ENCODE measurements around the gene MTG2.

DNA sequence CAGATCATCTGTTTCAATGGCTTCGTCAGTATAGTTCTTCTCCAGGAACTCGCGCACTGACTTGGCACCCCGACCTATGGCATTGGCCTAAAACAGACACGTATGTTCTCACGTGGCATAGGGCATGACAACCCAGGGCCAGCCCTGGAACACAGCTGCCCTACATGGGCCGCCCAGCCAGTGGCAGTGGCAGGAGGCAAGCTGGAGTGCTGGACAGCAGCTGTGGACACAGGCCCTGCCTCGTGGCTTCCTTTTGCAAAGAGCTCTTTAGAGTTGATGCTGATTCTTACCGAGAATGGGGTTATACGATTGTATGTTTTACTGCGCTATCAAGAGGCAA lies 44.7 kb upstream of the MTG2 start:
- TF ChIP-seq NFYA (IDR thresholded peaks at IDR 0.05; ENCODE audit: borderline replicate concordance, low read depth, low read length) (no peak), CEBPB (IDR thresholded peaks at IDR 0.05; ENCODE audit: borderline replicate concordance in 1 of 2, low read depth in 2 of 2, low read length in 2 of 2) (no peak), BHLHE40 (IDR thresholded peaks at IDR 0.05; ENCODE audit: borderline replicate concordance in 1 of 2, low read depth in 2 of 2, low read length in 1 of 2) (no peak), PML (IDR thresholded peaks at IDR 0.05; ENCODE audit: low read length) (no peak), NFIC (IDR thresholded peaks at IDR 0.05; ENCODE audit: low read depth, low read length) (no peak), YBX1 (IDR thresholded peaks at IDR 0.05) (no peak), CREB1 (IDR thresholded peaks at IDR 0.05; ENCODE audit: low read depth) (no peak)
- TF ChIP-seq, protein P1, sequence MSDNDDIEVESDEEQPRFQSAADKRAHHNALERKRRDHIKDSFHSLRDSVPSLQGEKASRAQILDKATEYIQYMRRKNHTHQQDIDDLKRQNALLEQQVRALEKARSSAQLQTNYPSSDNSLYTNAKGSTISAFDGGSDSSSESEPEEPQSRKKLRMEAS (IDR thresholded peaks at IDR 0.05; ENCODE audit: low read depth, low read length): no peak
- TF ChIP-seq, protein P2, sequence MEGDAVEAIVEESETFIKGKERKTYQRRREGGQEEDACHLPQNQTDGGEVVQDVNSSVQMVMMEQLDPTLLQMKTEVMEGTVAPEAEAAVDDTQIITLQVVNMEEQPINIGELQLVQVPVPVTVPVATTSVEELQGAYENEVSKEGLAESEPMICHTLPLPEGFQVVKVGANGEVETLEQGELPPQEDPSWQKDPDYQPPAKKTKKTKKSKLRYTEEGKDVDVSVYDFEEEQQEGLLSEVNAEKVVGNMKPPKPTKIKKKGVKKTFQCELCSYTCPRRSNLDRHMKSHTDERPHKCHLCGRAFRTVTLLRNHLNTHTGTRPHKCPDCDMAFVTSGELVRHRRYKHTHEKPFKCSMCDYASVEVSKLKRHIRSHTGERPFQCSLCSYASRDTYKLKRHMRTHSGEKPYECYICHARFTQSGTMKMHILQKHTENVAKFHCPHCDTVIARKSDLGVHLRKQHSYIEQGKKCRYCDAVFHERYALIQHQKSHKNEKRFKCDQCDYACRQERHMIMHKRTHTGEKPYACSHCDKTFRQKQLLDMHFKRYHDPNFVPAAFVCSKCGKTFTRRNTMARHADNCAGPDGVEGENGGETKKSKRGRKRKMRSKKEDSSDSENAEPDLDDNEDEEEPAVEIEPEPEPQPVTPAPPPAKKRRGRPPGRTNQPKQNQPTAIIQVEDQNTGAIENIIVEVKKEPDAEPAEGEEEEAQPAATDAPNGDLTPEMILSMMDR (IDR thresholded peaks at IDR 0.05 in 2 of 3, conservative IDR thresholded peaks at IDR 0.05 in 1 of 3; ENCODE audit: control insufficient read depth in 2 of 3, extremely low read depth in 1 of 3, insufficient read depth in 1 of 3, low read depth in 3 of 3, low read length in 3 of 3): no peak

Data from GM12878 (cell line).